PC-9 (cell line): Measurements from ENCODE around the gene THG1L.
A peak's percentile ranks its signal among the peaks of the same experiment; 100 is the strongest.

Source experiments
- CTCF ChIP-seq: fragments of 200-600 bp; sonication (generic); conservative IDR thresholded peaks from 2 replicates; pipeline ENCODE4 v1.6.1; 2017; ENCODE audit warnings: mixed run types, antibody characterized with exemption, mild to moderate bottlenecking, moderate library complexity
- EZH2 ChIP-seq: fragments of 200-600 bp; sonication (generic); IDR thresholded peaks from 2 replicates; pipeline ENCODE4 v1.8.0; 2017; ENCODE audit warnings: antibody characterized with exemption, low read depth

- peak; percentile 88 for TF ChIP-seq CTCF
- TF ChIP-seq EZH2 = no peak
Observed at GRCh38 chr5:157761690-157762621, 30.7 kb downstream of the THG1L start.
